HFFc6 (cell line): ENCODE data around the gene RBM20. TPM values are rescaled to one million over a fixed set of nuclear protein-coding genes. Genes with fewer than 3 reads are reported as not detected.
"Not testable (repeated sequence)": the region's sequence is repeated elsewhere in the genome, so short reads cannot be mapped to it uniquely, and the experiment has no call there.

Experiments used
- DNase-seq: peaks from one replicate; pipeline ENCODE4 v3.0.0-alpha.2; 2018
- H3K27ac Mint-ChIP-seq: 2 replicates; pipeline ENCODE4 v1.8.0; 2020; ENCODE audit warnings: mild to moderate bottlenecking, mixed read lengths
- H3K27me3 Mint-ChIP-seq: 2 replicates; pipeline ENCODE4 v1.8.0; 2021; ENCODE audit warnings: mild to moderate bottlenecking, moderate library complexity, mixed read lengths; ENCODE audit not compliant: insufficient read depth
- H3K36me3 Mint-ChIP-seq: 2 replicates; pipeline ENCODE4 v1.8.0; 2021; ENCODE audit warnings: low read depth, mixed read lengths
- H3K4me1 Mint-ChIP-seq: 2 replicates; pipeline ENCODE4 v1.8.0; 2020; ENCODE audit warnings: low read depth, mixed read lengths
- H3K4me3 Mint-ChIP-seq: 2 replicates; pipeline ENCODE4 v1.8.0; 2020; ENCODE audit warnings: mild to moderate bottlenecking, moderate library complexity, mixed read lengths
- H3K9me3 Mint-ChIP-seq: 2 replicates; pipeline ENCODE4 v1.8.0; 2020; ENCODE audit warnings: mild to moderate bottlenecking, mixed read lengths
- CTCF ChIP-seq: fragments of 200-600 bp; sonication (generic); IDR thresholded peaks from 2 replicates; pipeline ENCODE4 v1.5.0; 2021; ENCODE audit warnings: antibody characterized with exemption, mild to moderate bottlenecking
- total RNA-seq, 6 experiments: library from RNA; stranded (reverse); fragmentation: NEBNext Ultra II Directional; extraction: Animal tissue kit (Norgen Biotek cat#: 25700); gene quantifications; 2 replicates in 1 of 6; 3 replicates in 5 of 6; pipeline ENCODE4 v1.2.3, GENCODE V29; 2021

Gene RBM20
- total RNA-seq, 6 experiments from 2014 or later: not detected

DNA sequence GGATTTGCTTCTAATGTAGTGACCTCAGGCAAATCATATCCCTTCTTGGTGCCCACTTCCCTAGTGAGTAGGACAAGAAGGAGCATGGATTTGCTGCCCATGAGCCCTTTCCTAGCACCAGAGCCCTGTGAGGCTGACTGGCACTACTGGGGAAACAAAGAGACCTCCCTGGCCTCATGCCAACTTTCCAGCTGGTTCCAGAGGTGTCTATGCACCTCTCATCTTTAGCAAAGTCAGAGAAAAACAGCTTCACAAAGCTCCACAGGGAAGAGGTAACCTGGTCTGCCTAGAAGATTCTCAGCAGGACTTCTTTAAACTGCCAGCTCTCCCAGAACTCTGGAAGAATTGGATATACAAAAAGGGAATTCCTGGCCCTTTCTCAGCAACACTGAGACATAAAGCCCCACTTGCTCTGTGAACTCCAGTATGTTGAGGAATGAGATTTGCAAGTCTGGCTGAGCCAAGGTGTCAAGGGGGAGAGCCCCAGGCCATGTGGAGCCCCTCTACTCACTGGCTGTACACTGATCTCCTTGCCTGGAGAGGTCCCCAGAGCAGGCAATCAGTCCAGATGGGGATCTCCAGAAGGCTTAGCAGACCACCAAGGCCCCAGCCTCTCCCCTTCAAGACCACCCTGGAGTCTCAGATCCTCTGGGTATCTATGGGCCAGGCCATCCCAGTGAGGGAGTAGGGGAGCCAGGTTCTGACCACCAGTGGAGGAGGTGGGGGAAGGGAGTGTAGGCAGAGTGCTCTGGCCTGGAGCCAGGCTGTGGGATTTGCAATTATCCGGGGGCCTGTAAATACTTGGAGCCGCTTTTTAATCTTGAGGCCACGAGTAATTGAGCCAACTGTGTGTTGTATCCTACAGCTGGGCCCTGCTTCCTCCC lies 24.4 kb upstream of the RBM20 start:
- H3K9me3 Mint-ChIP-seq: no peaks in the 10 kb centered on the region
- H3K4me3 Mint-ChIP-seq: no peak overlapping the region
- H3K4me1 Mint-ChIP-seq: peaks cover 11% of the 10 kb centered on the region
- H3K36me3 Mint-ChIP-seq: no peaks in the 10 kb centered on the region
- TF ChIP-seq CTCF: no peak
- DNase-seq: no peak
- H3K27ac Mint-ChIP-seq: no peak overlapping the region
- peaks cover 16% of the 10 kb centered on the region for H3K27me3 Mint-ChIP-seq

GRCh38 chr10:110620398-110620719 lies 23.8 kb upstream of the RBM20 start:
- H3K4me3 Mint-ChIP-seq: no peak overlapping the region
- H3K27me3 Mint-ChIP-seq: peaks cover 17% of the 10 kb centered on the region
- H3K4me1 Mint-ChIP-seq: peaks cover 5% of the 10 kb centered on the region
- no peak for TF ChIP-seq CTCF
- H3K9me3 Mint-ChIP-seq: no peaks in the 10 kb centered on the region
- H3K27ac Mint-ChIP-seq: no peak overlapping the region
- no peaks in the 10 kb centered on the region for H3K36me3 Mint-ChIP-seq
- no peak for DNase-seq

DNA sequence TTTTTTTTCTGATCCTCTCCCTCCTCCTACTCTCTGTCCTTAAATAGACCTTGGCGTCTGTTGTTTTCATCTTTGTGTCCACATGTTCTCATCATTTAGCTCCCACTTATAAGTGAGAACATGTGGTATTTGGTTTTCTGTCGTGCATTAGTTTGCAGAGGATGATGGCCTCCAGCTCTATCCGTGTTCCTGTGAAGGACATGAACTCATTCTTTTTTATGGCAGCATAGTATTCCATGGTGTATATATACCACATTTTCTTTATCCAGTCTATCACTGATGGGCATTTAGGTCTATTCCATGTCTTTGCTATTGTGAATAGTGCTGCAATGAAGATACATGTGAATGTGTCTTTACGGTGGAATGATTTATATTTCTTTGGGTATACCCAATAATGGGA lies 20.8 kb upstream of the RBM20 start:
- not testable (repeated sequence) for H3K4me3 Mint-ChIP-seq, H3K27ac Mint-ChIP-seq, H3K9me3 Mint-ChIP-seq, DNase-seq, H3K36me3 Mint-ChIP-seq, H3K4me1 Mint-ChIP-seq
- peaks cover 29% of the 10 kb centered on the region for H3K27me3 Mint-ChIP-seq

GRCh38 chr10:110625356-110625894 lies 18.7 kb upstream of the RBM20 start:
- DNase-seq: no peak

DNA sequence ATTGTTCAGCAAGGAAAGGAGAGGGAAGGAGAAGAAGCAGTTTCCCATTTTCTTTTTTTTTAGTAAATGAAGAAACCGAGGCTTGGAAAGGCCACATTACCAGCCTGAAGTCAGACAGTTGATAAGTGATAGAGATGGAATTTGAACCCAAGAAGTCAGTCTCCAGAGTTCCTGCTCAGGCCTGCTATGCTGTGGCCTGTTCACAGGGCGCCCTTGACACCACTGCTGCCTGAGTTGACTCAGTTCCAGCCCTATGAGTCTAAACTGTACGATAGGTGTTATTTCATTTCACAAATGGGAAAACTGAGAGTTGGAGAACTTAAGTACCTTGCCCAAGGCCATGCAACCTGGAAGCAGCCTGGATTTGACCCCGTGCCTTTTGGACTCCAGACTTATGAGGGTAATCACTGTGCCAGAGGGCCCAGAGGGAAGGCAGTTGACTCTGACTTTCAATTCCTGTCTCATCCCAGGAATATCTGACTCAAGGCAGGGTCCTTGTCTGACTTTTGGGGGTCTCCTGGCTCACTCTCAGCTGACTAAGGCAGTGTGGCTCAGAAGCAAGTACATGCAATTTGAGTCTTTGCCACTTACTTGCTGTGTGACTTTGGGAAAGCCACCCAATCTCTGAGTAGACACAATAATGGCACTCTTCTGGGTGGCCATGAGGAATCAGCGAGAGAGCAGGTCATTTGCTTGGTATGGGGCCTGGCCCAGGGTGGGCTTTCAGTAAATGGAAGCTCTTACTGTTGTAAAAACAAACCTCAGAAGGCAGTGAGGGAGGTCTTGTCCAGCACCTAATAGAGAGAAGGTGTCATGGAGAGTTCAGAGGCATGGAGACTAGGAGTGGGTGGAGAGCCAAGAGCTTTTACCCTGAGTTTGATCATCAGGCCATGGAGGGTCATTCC lies 17.9 kb upstream of the RBM20 start:
- Mint-ChIP-seq H3K36me3 (no peaks in the 10 kb centered on the region), H3K27me3 (peaks cover 27% of the 10 kb centered on the region), H3K27ac (no peak overlapping the region), H3K9me3 (no peaks in the 10 kb centered on the region), H3K4me3 (no peak overlapping the region), H3K4me1 (peaks cover 13% of the 10 kb centered on the region)
- no peak for DNase-seq
- TF ChIP-seq CTCF: no peak

More at GRCh38 chr10:110625356-110625894, 18.7 kb upstream of the RBM20 start:
- no peak overlapping the region for H3K27ac Mint-ChIP-seq
- peaks cover 12% of the 10 kb centered on the region for H3K4me1 Mint-ChIP-seq
- no peaks in the 10 kb centered on the region for H3K9me3 Mint-ChIP-seq
- H3K36me3 Mint-ChIP-seq: no peaks in the 10 kb centered on the region
- TF ChIP-seq CTCF: no peak
- H3K27me3 Mint-ChIP-seq: peaks cover 26% of the 10 kb centered on the region
- no peak overlapping the region for H3K4me3 Mint-ChIP-seq

DNA sequence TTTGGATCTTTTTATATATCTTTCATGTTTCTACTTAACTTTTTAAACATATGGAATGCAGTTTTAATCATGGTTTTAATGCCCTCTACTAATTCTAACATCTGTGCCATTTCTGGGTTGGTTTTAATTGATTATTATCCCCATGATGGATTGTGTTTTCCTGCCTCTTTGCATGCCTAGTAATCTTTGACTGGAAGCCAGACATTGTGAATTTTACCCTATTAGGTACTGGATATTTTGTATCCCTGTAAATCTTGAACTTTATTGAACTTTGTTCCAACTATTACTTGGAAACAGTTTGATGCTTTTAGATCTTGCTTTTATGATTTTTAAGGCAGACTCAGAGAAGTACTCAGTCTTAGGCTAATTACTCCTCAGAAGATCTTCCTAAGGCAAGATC lies 16.0 kb upstream of the RBM20 start:
- Mint-ChIP-seq H3K36me3 (no peaks in the 10 kb centered on the region), H3K9me3 (no peaks in the 10 kb centered on the region), H3K27ac (no peak overlapping the region), H3K4me3 (no peak overlapping the region), H3K4me1 (peaks cover 13% of the 10 kb centered on the region), H3K27me3 (peaks cover 30% of the 10 kb centered on the region)
- no peak for TF ChIP-seq CTCF
- DNase-seq: no peak
